Keratinocyte (primary cell): Measurements from ENCODE around the gene SLC7A5. TPM values are rescaled to one million over a fixed set of nuclear protein-coding genes. Genes with fewer than 3 reads are reported as not detected.
"Not testable (repeated sequence)": the region's sequence is repeated elsewhere in the genome, so short reads cannot be mapped to it uniquely, and the experiment has no call there.

ENCODE experiments used
- DNase-seq: peaks from one replicate; pipeline ENCODE4 v3.0.0-alpha.2; 2011; ENCODE audit warnings: low read depth, missing footprints, low spot score
- FAIRE-seq: peaks from 2 replicates; lab custom pipeline; 2011; peaks lifted over from hg19 to GRCh38; lab: Jason Lieb, UNC
- H2AFZ ChIP-seq: 2 replicates; pipeline ENCODE4 v1.6.0; 2012; ENCODE audit warnings: low read length, control low read depth, inconsistent platforms; ENCODE audit not compliant: control insufficient read depth
- H3K27ac ChIP-seq: 2 replicates; pipeline ENCODE4 v1.5.1; 2011; ENCODE audit warnings: low read length; ENCODE audit not compliant: control insufficient read depth, insufficient read depth
- H3K27me3 ChIP-seq: 3 replicates; pipeline ENCODE4 v1.6.0; 2011; ENCODE audit warnings: low read length; ENCODE audit not compliant: control insufficient read depth, insufficient read depth; ENCODE audit errors: extremely low read depth
- H3K36me3 ChIP-seq, 2 experiments: 2 replicates in 1 of 2; 3 replicates in 1 of 2; pipeline ENCODE4 v1.5.1; 2011; ENCODE audit warnings: low read length in 2 of 2, mild to moderate bottlenecking in 1 of 2; ENCODE audit not compliant: control insufficient read depth in 2 of 2, insufficient read depth in 2 of 2; ENCODE audit errors: extremely low read depth in 1 of 2
- H3K4me1 ChIP-seq: 3 replicates; pipeline ENCODE4 v1.5.1; 2011; ENCODE audit warnings: low read length; ENCODE audit not compliant: control insufficient read depth, insufficient read depth; ENCODE audit errors: extremely low read depth
- H3K4me2 ChIP-seq: 3 replicates; pipeline ENCODE4 v1.6.0; 2011; ENCODE audit warnings: low read depth, low read length; ENCODE audit not compliant: control insufficient read depth, insufficient read depth; ENCODE audit errors: extremely low read depth
- H3K4me3 ChIP-seq, 3 experiments: fragments of 200-600 bp in 1 of 3; sonication (generic) in 1 of 3; 2 replicates in 2 of 3; 3 replicates in 1 of 3; pipeline ENCODE4 v1.5.1; 2011 to 2016; ENCODE audit warnings: low read length in 3 of 3, mild to moderate bottlenecking in 3 of 3, control low read depth in 2 of 3, inconsistent platforms in 1 of 3, low read depth in 1 of 3, mixed read lengths in 1 of 3, mixed run types in 1 of 3, moderate library complexity in 1 of 3; ENCODE audit not compliant: control insufficient read depth in 2 of 3, insufficient read depth in 2 of 3; ENCODE audit errors: extremely low read depth in 1 of 3
- H3K79me2 ChIP-seq: 2 replicates; pipeline ENCODE4 v1.6.0; 2012; ENCODE audit warnings: low read length; ENCODE audit not compliant: control insufficient read depth, insufficient read depth
- H3K9ac ChIP-seq: 3 replicates; pipeline ENCODE4 v1.6.0; 2011; ENCODE audit warnings: low read length; ENCODE audit not compliant: control insufficient read depth, insufficient read depth; ENCODE audit errors: extremely low read depth
- H3K9me1 ChIP-seq: 3 replicates; pipeline ENCODE4 v1.6.0; 2011; ENCODE audit warnings: low read length; ENCODE audit not compliant: control insufficient read depth, insufficient read depth; ENCODE audit errors: extremely low read depth
- H3K9me3 ChIP-seq: 2 replicates; pipeline ENCODE4 v1.5.1; 2012; ENCODE audit warnings: low read depth, low read length; ENCODE audit not compliant: control insufficient read depth
- H4K20me1 ChIP-seq: 3 replicates; pipeline ENCODE4 v1.6.0; 2011; ENCODE audit warnings: low read length; ENCODE audit not compliant: control insufficient read depth, insufficient read depth; ENCODE audit errors: extremely low read depth
- EZH2 ChIP-seq: IDR thresholded peaks from one replicate; pipeline ENCODE4 v1.6.1; 2012; ENCODE audit warnings: inconsistent platforms, mild to moderate bottlenecking, low read length, moderate library complexity
- dilution Hi-C: fragments of 300-500 bp; cut with MboI; formaldehyde crosslinking; loops from one replicate; pipeline ENCODE4 v1.7.0; 2020; ENCODE audit warnings: low sequenced_read_pairs; ENCODE audit not compliant: extremely low pct_ligation_motif_present
- polyA plus RNA-seq, 5 experiments: library from polyadenylated mRNA; depleted of rRNA in 3 of 5; stranded (reverse) in 3 of 5; stranded (forward) in 1 of 5; unstranded in 1 of 5; fragments of >200 nt; gene quantifications; 1 replicate in 1 of 5; 2 replicates in 3 of 5; 3 replicates in 1 of 5; pipeline versions ENCODE4 v1.2.1 to v1.2.3, GENCODE V29; 2011 to 2012; ENCODE audit warnings: missing spikeins in 2 of 5, low read depth in 1 of 5, low replicate concordance in 1 of 5
- TF ChIP-seq, protein P1 (sequence below), 3 experiments: IDR thresholded peaks in 1 of 3; conservative IDR thresholded peaks in 1 of 3; optimal IDR thresholded peaks in 1 of 3; 2 replicates in 2 of 3; 3 replicates in 1 of 3; pipeline versions ENCODE3 to v1.5.1; 2011; ENCODE audit warnings: low read length in 3 of 3, mild to moderate bottlenecking in 3 of 3, moderate library complexity in 2 of 3, control low read depth in 1 of 3, inconsistent platforms in 1 of 3; ENCODE audit not compliant: insufficient read depth in 2 of 3; ENCODE audit errors: extremely low read depth in 1 of 3

SLC7A5 gene
- polyA plus RNA-seq, 1 donor (not counting 4 experiments of a cell fraction or from before 2014, with no cell fraction given), result 114 TPM

DNA sequence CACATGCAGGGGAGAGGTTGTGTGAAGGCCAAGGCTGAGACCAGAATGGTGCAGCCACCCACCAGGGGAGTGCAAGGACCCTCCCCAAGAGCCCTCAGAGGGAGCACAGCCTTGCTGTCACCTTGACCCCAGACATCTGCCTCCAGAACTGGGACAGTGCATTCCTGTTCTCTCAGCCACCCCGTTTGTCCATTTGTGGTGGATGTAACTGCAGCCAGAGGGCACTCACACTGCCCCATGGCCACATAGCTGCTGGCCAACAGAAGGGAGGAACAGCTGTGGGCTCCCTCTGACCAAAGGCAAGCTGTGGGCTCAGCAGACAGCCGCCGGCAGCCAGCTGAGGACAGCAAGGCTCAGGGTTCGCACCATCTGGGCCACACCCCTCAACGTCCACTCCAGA, 53.7 kb downstream of the SLC7A5 start:
- no peaks in the 10 kb centered on the region for H3K4me1 ChIP-seq
- TF ChIP-seq EZH2, result no peak
- TF ChIP-seq, protein P1, sequence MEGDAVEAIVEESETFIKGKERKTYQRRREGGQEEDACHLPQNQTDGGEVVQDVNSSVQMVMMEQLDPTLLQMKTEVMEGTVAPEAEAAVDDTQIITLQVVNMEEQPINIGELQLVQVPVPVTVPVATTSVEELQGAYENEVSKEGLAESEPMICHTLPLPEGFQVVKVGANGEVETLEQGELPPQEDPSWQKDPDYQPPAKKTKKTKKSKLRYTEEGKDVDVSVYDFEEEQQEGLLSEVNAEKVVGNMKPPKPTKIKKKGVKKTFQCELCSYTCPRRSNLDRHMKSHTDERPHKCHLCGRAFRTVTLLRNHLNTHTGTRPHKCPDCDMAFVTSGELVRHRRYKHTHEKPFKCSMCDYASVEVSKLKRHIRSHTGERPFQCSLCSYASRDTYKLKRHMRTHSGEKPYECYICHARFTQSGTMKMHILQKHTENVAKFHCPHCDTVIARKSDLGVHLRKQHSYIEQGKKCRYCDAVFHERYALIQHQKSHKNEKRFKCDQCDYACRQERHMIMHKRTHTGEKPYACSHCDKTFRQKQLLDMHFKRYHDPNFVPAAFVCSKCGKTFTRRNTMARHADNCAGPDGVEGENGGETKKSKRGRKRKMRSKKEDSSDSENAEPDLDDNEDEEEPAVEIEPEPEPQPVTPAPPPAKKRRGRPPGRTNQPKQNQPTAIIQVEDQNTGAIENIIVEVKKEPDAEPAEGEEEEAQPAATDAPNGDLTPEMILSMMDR (optimal IDR thresholded peaks at IDR 0.05 in 1 of 3, IDR thresholded peaks at IDR 0.05 in 1 of 3, conservative IDR thresholded peaks at IDR 0.05 in 1 of 3; ENCODE audit: extremely low read depth in 1 of 3, insufficient read depth in 2 of 3, low read length in 3 of 3), result no peak
- H3K9ac ChIP-seq, result no peak overlapping the region
- H3K27me3 ChIP-seq, result no peaks in the 10 kb centered on the region
- H4K20me1 ChIP-seq, result no peaks in the 10 kb centered on the region
- no peaks in the 10 kb centered on the region for H3K36me3 ChIP-seq
- no peak overlapping the region for H3K4me3 ChIP-seq
- H3K9me1 ChIP-seq, result no peaks in the 10 kb centered on the region
- DNase-seq, result no peak
- H3K27ac ChIP-seq, result no peak overlapping the region
- dilution Hi-C loops, result no loop called here
- FAIRE-seq, result no peak
- peaks cover 22% of the 10 kb centered on the region for H3K9me3 ChIP-seq
- H3K4me2 ChIP-seq, result no peak overlapping the region
- no peaks in the 10 kb centered on the region for H3K79me2 ChIP-seq
- H2AFZ ChIP-seq, result no peak overlapping the region

DNA sequence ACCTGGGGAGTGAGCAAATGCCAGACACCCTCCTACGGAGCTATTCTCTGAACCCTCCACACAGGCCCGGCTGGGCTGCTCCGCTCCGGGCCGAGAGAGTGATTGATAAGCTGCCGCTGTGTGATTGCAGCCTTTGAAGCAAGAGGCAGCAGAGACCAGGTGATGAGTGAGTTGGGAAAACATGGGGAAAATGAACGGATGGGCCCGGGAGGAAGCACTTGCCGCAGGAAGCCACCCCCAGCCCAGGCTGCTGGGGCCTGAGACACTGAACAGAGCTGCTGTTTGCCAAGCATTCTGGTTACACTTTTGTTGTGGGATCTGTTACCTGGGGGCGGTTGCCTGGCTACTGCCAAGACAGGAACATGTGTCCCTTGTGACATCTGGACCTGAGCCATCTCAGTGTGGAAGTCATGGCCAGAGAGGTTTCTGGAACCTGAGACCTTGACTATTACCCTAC, 57.1 kb downstream of the SLC7A5 start:
- no peaks in the 10 kb centered on the region for H3K9me1 ChIP-seq
- no peaks in the 10 kb centered on the region for H3K27me3 ChIP-seq
- H3K9ac ChIP-seq, result no peak overlapping the region
- H3K4me1 ChIP-seq, result peaks cover 19% of the 10 kb centered on the region
- H3K4me3 ChIP-seq, result no peak overlapping the region
- no peaks in the 10 kb centered on the region for H3K79me2 ChIP-seq
- no peak overlapping the region for H3K27ac ChIP-seq
- no peak for TF ChIP-seq EZH2
- TF ChIP-seq, protein P1 (optimal IDR thresholded peaks at IDR 0.05 in 1 of 3, IDR thresholded peaks at IDR 0.05 in 1 of 3, conservative IDR thresholded peaks at IDR 0.05 in 1 of 3; ENCODE audit: extremely low read depth in 1 of 3, insufficient read depth in 2 of 3, low read length in 3 of 3), result no peak
- no peaks in the 10 kb centered on the region for H3K36me3 ChIP-seq
- dilution Hi-C loops, result no loop called here
- no peak overlapping the region for H2AFZ ChIP-seq
- no peak for FAIRE-seq
- H3K4me2 ChIP-seq, result no peak overlapping the region
- no peaks in the 10 kb centered on the region for H4K20me1 ChIP-seq
- peaks cover 14% of the 10 kb centered on the region for H3K9me3 ChIP-seq
- no peak for DNase-seq

DNA sequence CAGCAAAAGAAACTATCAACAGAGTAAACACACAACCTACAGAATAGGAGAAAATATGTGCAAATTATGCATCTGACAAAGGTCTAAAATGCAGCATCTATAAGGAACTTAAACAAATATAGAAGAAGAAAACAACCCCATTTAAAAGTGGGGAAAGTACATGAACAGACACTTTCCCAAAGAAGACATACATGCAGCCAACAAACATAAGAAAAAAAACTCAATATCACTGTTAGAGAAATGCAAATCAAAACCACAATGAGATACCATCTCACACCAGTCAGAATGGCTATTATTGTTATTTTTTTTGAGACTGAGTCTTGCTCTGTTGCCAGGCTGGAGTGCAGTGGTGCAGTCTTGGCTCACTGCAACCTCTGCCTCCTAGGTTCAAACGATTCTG, 57.9 kb downstream of the SLC7A5 start:
- H3K9me1 ChIP-seq, H3K4me2 ChIP-seq, H3K27me3 ChIP-seq, H4K20me1 ChIP-seq, dilution Hi-C loops, H3K27ac ChIP-seq, H3K9ac ChIP-seq, H2AFZ ChIP-seq, FAIRE-seq, DNase-seq, H3K36me3 ChIP-seq, H3K4me3 ChIP-seq, H3K79me2 ChIP-seq: not testable (repeated sequence)
- peaks cover 23% of the 10 kb centered on the region for H3K4me1 ChIP-seq
- peaks cover 10% of the 10 kb centered on the region for H3K9me3 ChIP-seq
